SK-N-SH (cell line): ENCODE data around the gene TNRC6C. TPM values are rescaled to one million over a fixed set of nuclear protein-coding genes. Genes with fewer than 3 reads are reported as not detected.

Source experiments
- CTCF ChIA-PET: fragments of 300-600, 350-600 bp; formaldehyde crosslinking; extraction: SDS; loops from one replicate; lab custom pipeline; 2021; lab: Yijun Ruan, JAX
- POLR2A ChIA-PET: fragments of 350-600 bp; sonication (Branson Sonifier 250); formaldehyde crosslinking; extraction: SDS; loops from one replicate; lab custom pipeline; 2020; ENCODE audit warnings: antibody characterized with exemption, inconsistent platforms; lab: Yijun Ruan, JAX
- DNase-seq: peaks from one replicate; pipeline ENCODE4 v3.0.0; 2012
- H2AFZ ChIP-seq: fragments of 200-600 bp; sonication (generic); 2 replicates; pipeline ENCODE4 v1.8.1; 2016; ENCODE audit warnings: antibody characterized with exemption, mild to moderate bottlenecking, low read depth
- H3F3A ChIP-seq: fragments of 200-600 bp; sonication (generic); replicated peaks from 2 replicates; pipeline ENCODE3; 2016; ENCODE audit warnings: antibody characterized with exemption, mild to moderate bottlenecking; ENCODE audit not compliant: insufficient read depth
- H3K27ac ChIP-seq, 2 experiments: fragments of 200-500 bp in 1 of 2; fragments of 200-600 bp in 1 of 2; sonication (Bioruptor generic) in 1 of 2; sonication (generic), shearing (Covaris generic) in 1 of 2; 2 replicates each; pipeline versions ENCODE4 v1.5.1 to v1.6.1; 2014 to 2016; ENCODE audit warnings: low read depth in 2 of 2, inconsistent platforms in 1 of 2, low read length in 1 of 2, mild to moderate bottlenecking in 1 of 2, mixed read lengths in 1 of 2
- H3K27me3 ChIP-seq: fragments of 200-600 bp; sonication (generic), shearing (Covaris generic); 2 replicates; pipeline ENCODE4 v1.6.1; 2016; ENCODE audit warnings: mixed run types; ENCODE audit not compliant: insufficient read depth
- H3K36me3 ChIP-seq, 2 experiments: fragments of 200-500 bp in 1 of 2; fragments of 200-600 bp in 1 of 2; sonication (Bioruptor generic) in 1 of 2; sonication (generic) in 1 of 2; replicated peaks in 1 of 2; 2 replicates each; pipeline versions ENCODE3 to v1.5.1; 2014 to 2016; ENCODE audit warnings: low read length in 1 of 2, mild to moderate bottlenecking in 1 of 2; ENCODE audit not compliant: insufficient read depth in 2 of 2, control insufficient read depth in 1 of 2
- H3K4me1 ChIP-seq, 2 experiments: fragments of 200-500 bp in 1 of 2; fragments of 200-600 bp in 1 of 2; sonication (Bioruptor generic) in 1 of 2; sonication (generic), shearing (Covaris generic) in 1 of 2; 2 replicates each; pipeline versions ENCODE4 v1.5.1 to v1.6.1; 2014 to 2016; ENCODE audit warnings: low read depth in 1 of 2, low read length in 1 of 2, mixed run types in 1 of 2; ENCODE audit not compliant: insufficient read depth in 2 of 2, control insufficient read depth in 1 of 2
- H3K4me2 ChIP-seq: fragments of 200-600 bp; sonication (generic), shearing (Covaris generic); 2 replicates; pipeline ENCODE4 v1.6.1; 2017; ENCODE audit warnings: mixed run types
- H3K4me3 ChIP-seq, 2 experiments: fragments of 200-500 bp in 1 of 2; fragments of 200-600 bp in 1 of 2; sonication (Bioruptor generic) in 1 of 2; sonication (generic), shearing (Covaris generic) in 1 of 2; 2 replicates each; pipeline versions ENCODE4 v1.5.1 to v1.8.1; 2014 to 2016; ENCODE audit warnings: low read depth in 2 of 2, inconsistent platforms in 1 of 2, low read length in 1 of 2, mild to moderate bottlenecking in 1 of 2, mixed read lengths in 1 of 2, moderate library complexity in 1 of 2
- H3K79me2 ChIP-seq: fragments of 200-600 bp; sonication (generic); 2 replicates; pipeline ENCODE4 v1.8.1; 2017; ENCODE audit warnings: mild to moderate bottlenecking; ENCODE audit not compliant: insufficient read depth
- H3K9ac ChIP-seq: fragments of 200-600 bp; sonication (generic); 2 replicates; pipeline ENCODE4 v1.6.1; 2017; ENCODE audit warnings: mixed run types
- H3K9me2 ChIP-seq: fragments of 200-600 bp; sonication (generic); 2 replicates; pipeline ENCODE4 v1.6.1; 2017; ENCODE audit warnings: mixed run types
- H3K9me3 ChIP-seq: fragments of 200-600 bp; sonication (generic); 2 replicates; pipeline ENCODE4 v1.6.1; 2017; ENCODE audit warnings: mixed run types, mild to moderate bottlenecking, moderate library complexity
- H4K20me1 ChIP-seq: fragments of 200-600 bp; sonication (generic); 2 replicates; pipeline ENCODE4 v1.6.1; 2017; ENCODE audit warnings: mild to moderate bottlenecking, mixed run types; ENCODE audit not compliant: insufficient read depth
- CHD2 ChIP-seq: fragments of 150-350 bp; IDR thresholded peaks from 2 replicates; pipeline ENCODE4 v1.6.1; 2018; ENCODE audit warnings: low read length; ENCODE audit not compliant: partially characterized antibody
- ELF1 ChIP-seq: IDR thresholded peaks from 2 replicates; pipeline ENCODE4 v1.4.0; 2012
- EP300 ChIP-seq, 2 experiments: IDR thresholded peaks; 2 replicates each; pipeline versions ENCODE4 v1.4.0 to v1.6.1; 2012; ENCODE audit warnings: borderline replicate concordance in 1 of 2, low read depth in 1 of 2, low read length in 1 of 2
- EZH2phosphoT487 ChIP-seq: fragments of 200-600 bp; sonication (generic); IDR thresholded peaks from 2 replicates; pipeline ENCODE4 v1.6.1; 2017; ENCODE audit warnings: low read depth, mixed run types, mild to moderate bottlenecking, antibody characterized with exemption, moderate library complexity, borderline replicate concordance
- FOXJ3 ChIP-seq: sonication (generic); formaldehyde crosslinking; IDR thresholded peaks from 2 replicates; pipeline ENCODE4 v1.5.1; 2020; ENCODE audit warnings: mild to moderate bottlenecking, missing genetic modification reagents
- JUND ChIP-seq: IDR thresholded peaks from 2 replicates; pipeline ENCODE4 v1.4.0; 2012
- MXI1 ChIP-seq: IDR thresholded peaks from 2 replicates; pipeline ENCODE4 v1.6.1; 2012; ENCODE audit warnings: mild to moderate bottlenecking, low read depth, low read length, improper control_type of control experiment
- POLR2AphosphoS5 ChIP-seq: IDR thresholded peaks from 2 replicates; pipeline ENCODE4 v1.6.1; 2012; ENCODE audit warnings: low read depth, low read length
- RAD21 ChIP-seq: IDR thresholded peaks from 2 replicates; pipeline ENCODE4 v1.6.1; 2012; ENCODE audit warnings: mild to moderate bottlenecking, low read length
- RCOR1 ChIP-seq: fragments of 150-350 bp; IDR thresholded peaks from 2 replicates; pipeline ENCODE4 v1.6.1; 2017; ENCODE audit warnings: antibody characterized with exemption, low read length
- TAF1 ChIP-seq: IDR thresholded peaks from 2 replicates; pipeline ENCODE4 v1.6.1; 2012; ENCODE audit warnings: low read depth, mild to moderate bottlenecking, low read length, moderate library complexity, borderline replicate concordance
- YY1 ChIP-seq: IDR thresholded peaks from 2 replicates; pipeline ENCODE4 v1.4.0; 2012; ENCODE audit warnings: low read depth, mild to moderate bottlenecking
- WGBS: methylation state at CpG from one replicate; pipeline ENCODE4 v1.1.6; 2017; ENCODE audit warnings: low lambda C conversion rate; 5-methylcytosine and 5-hydroxymethylcytosine counted together
- polyA plus RNA-seq, 3 experiments: library from polyadenylated mRNA; depleted of rRNA; stranded (reverse); fragments of >200 nt; gene quantifications; 2 replicates each; pipeline ENCODE4 v1.2.3, GENCODE V29; 2012
- TF ChIP-seq, protein P1 (sequence below): IDR thresholded peaks from 2 replicates; pipeline ENCODE4; 2012
- TF ChIP-seq, protein P2 (sequence below): IDR thresholded peaks from 2 replicates; pipeline ENCODE4 v1.6.1; 2012; ENCODE audit warnings: mild to moderate bottlenecking, low read depth, low read length, moderate library complexity
- TF ChIP-seq, protein P3 (sequence below): IDR thresholded peaks from 2 replicates; pipeline ENCODE4 v1.4.0; 2012; ENCODE audit warnings: low read depth, borderline replicate concordance
- TF ChIP-seq, protein P4 (sequence below): IDR thresholded peaks from 2 replicates; pipeline ENCODE4 v1.4.0; 2012; ENCODE audit warnings: low read depth, borderline replicate concordance

TNRC6C gene
- polyA plus RNA-seq, 1 of the 3 experiments (the other 2 are of a cell fraction), result 2.2 TPM

DNA sequence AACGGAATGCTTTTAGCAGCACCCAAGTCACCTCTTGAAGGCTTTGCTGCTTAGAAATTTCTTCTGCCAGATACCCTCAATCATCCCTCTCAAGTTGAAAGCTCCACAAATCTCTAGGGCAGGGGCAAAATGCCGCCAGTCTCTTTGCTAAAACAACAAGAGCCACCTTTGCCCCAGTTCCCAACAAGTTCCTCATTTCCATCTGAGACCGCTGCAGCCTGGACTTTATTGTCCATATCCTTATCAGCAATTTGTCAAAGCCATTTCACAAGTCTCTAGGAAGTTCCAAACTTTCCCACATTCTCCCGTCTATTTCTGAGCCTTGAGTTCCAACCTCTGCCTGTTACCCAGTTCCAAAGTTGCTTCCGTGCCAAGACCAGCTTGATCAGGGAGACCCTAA is 142.6 kb downstream of the TNRC6C start:
- H3K4me2 ChIP-seq, result no peak overlapping the region
- no peaks in the 10 kb centered on the region for H4K20me1 ChIP-seq
- no peak for DNase-seq
- no peaks in the 10 kb centered on the region for H3K4me1 ChIP-seq
- TF ChIP-seq, protein P1, sequence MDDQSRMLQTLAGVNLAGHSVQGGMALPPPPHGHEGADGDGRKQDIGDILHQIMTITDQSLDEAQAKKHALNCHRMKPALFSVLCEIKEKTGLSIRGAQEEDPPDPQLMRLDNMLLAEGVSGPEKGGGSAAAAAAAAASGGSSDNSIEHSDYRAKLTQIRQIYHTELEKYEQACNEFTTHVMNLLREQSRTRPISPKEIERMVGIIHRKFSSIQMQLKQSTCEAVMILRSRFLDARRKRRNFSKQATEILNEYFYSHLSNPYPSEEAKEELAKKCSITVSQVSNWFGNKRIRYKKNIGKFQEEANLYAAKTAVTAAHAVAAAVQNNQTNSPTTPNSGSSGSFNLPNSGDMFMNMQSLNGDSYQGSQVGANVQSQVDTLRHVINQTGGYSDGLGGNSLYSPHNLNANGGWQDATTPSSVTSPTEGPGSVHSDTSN, result no peak
- TF ChIP-seq ELF1, result no peak
- ChIA-PET CTCF (interaction anchor here (1.0 to 4.8 kb wide), 4 partner anchors 10 to 82 kb away, joined by 3 to 40 read pairs (median 7); no protein-coding TSS in a partner anchor), POLR2A (no interaction called here)
- H2AFZ ChIP-seq, result no peak overlapping the region
- H3K27me3 ChIP-seq, result no peaks in the 10 kb centered on the region
- no peak overlapping the region for H3K4me3 ChIP-seq
- H3F3A ChIP-seq, result peaks cover 8% of the 10 kb centered on the region
- no peak overlapping the region for H3K9ac ChIP-seq
- H3K9me2 ChIP-seq, result no peaks in the 10 kb centered on the region
- no peaks in the 10 kb centered on the region for H3K9me3 ChIP-seq
- H3K79me2 ChIP-seq, result no peaks in the 10 kb centered on the region
- WGBS, result 94% methylated on average over 5 of the region's 5 CpGs
- peaks cover 51 to 90% of the 10 kb centered on the region in 2 experiments for H3K36me3 ChIP-seq
- no peak overlapping the region for H3K27ac ChIP-seq

DNA sequence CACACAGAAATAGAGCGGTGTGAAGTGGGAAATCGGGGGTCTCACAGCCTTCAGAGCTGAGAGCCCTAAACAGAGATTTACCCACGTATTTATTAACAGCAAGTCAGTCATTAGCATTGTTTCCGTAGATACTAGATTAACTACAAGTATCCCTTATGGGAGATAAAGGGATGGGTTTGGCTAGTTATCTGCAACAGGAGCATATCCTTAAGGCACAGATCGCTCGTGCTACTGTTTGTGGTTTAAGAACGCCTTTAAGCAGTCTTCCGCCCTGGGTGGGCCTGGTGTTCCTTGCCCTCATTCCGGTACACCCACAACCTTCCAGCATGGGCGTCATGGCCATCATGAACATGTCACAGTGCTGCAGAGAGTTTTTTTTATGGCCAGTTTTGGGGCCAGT is 143.0 kb downstream of the TNRC6C start:
- no peaks in the 10 kb centered on the region for H3K9me2 ChIP-seq
- H3F3A ChIP-seq, result peaks cover 8% of the 10 kb centered on the region
- no peak overlapping the region for H3K4me3 ChIP-seq
- H3K4me2 ChIP-seq, result no peak overlapping the region
- TF ChIP-seq POLR2AphosphoS5 (no peak), EP300 (IDR thresholded peaks at IDR 0.05; ENCODE audit: borderline replicate concordance in 1 of 2, low read depth in 1 of 2, low read length in 1 of 2) (no peak), RAD21 (no peak), RCOR1 (no peak), YY1 (no peak), CHD2 (no peak), FOXJ3 (CRISPR knock-in tag) (no peak), ELF1 (no peak), TAF1 (no peak), JUND (no peak), EZH2phosphoT487 (no peak), MXI1 (no peak)
- TF ChIP-seq, protein P2, sequence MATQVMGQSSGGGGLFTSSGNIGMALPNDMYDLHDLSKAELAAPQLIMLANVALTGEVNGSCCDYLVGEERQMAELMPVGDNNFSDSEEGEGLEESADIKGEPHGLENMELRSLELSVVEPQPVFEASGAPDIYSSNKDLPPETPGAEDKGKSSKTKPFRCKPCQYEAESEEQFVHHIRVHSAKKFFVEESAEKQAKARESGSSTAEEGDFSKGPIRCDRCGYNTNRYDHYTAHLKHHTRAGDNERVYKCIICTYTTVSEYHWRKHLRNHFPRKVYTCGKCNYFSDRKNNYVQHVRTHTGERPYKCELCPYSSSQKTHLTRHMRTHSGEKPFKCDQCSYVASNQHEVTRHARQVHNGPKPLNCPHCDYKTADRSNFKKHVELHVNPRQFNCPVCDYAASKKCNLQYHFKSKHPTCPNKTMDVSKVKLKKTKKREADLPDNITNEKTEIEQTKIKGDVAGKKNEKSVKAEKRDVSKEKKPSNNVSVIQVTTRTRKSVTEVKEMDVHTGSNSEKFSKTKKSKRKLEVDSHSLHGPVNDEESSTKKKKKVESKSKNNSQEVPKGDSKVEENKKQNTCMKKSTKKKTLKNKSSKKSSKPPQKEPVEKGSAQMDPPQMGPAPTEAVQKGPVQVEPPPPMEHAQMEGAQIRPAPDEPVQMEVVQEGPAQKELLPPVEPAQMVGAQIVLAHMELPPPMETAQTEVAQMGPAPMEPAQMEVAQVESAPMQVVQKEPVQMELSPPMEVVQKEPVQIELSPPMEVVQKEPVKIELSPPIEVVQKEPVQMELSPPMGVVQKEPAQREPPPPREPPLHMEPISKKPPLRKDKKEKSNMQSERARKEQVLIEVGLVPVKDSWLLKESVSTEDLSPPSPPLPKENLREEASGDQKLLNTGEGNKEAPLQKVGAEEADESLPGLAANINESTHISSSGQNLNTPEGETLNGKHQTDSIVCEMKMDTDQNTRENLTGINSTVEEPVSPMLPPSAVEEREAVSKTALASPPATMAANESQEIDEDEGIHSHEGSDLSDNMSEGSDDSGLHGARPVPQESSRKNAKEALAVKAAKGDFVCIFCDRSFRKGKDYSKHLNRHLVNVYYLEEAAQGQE, result no peak
- TF ChIP-seq, protein P3, sequence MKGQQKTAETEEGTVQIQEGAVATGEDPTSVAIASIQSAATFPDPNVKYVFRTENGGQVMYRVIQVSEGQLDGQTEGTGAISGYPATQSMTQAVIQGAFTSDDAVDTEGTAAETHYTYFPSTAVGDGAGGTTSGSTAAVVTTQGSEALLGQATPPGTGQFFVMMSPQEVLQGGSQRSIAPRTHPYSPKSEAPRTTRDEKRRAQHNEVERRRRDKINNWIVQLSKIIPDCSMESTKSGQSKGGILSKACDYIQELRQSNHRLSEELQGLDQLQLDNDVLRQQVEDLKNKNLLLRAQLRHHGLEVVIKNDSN, result no peak
- TF ChIP-seq, protein P4, sequence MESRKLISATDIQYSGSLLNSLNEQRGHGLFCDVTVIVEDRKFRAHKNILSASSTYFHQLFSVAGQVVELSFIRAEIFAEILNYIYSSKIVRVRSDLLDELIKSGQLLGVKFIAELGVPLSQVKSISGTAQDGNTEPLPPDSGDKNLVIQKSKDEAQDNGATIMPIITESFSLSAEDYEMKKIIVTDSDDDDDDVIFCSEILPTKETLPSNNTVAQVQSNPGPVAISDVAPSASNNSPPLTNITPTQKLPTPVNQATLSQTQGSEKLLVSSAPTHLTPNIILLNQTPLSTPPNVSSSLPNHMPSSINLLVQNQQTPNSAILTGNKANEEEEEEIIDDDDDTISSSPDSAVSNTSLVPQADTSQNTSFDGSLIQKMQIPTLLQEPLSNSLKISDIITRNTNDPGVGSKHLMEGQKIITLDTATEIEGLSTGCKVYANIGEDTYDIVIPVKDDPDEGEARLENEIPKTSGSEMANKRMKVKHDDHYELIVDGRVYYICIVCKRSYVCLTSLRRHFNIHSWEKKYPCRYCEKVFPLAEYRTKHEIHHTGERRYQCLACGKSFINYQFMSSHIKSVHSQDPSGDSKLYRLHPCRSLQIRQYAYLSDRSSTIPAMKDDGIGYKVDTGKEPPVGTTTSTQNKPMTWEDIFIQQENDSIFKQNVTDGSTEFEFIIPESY, result no peak
- H3K27ac ChIP-seq, result no peak overlapping the region
- ChIA-PET CTCF (interaction anchor here (1.0 to 4.8 kb wide), 4 partner anchors 10 to 82 kb away, joined by 3 to 40 read pairs (median 7); no protein-coding TSS in a partner anchor), POLR2A (no interaction called here)
- no peaks in the 10 kb centered on the region for H3K4me1 ChIP-seq
- H3K36me3 ChIP-seq, result peaks cover 55 to 90% of the 10 kb centered on the region in 2 experiments
- no peak for DNase-seq
- no peak overlapping the region for H3K9ac ChIP-seq
- no peaks in the 10 kb centered on the region for H3K9me3 ChIP-seq
- 94% methylated on average over 10 of the region's 10 CpGs for WGBS
- no peaks in the 10 kb centered on the region for H4K20me1 ChIP-seq
- H2AFZ ChIP-seq, result no peak overlapping the region
- H3K79me2 ChIP-seq, result no peaks in the 10 kb centered on the region
- H3K27me3 ChIP-seq, result no peaks in the 10 kb centered on the region
